HTERT RPE-1 (cell line): ENCODE measurements around the gene ZNFX1.

Experiments used
- in situ Hi-C: fragments of 300-500 bp; cut with MboI; formaldehyde crosslinking; loops from 4 replicates; pipeline ENCODE4 v1.14.3; 2020; ENCODE audit warnings: low sequenced_read_pairs

Gene ZNFX1

DNA sequence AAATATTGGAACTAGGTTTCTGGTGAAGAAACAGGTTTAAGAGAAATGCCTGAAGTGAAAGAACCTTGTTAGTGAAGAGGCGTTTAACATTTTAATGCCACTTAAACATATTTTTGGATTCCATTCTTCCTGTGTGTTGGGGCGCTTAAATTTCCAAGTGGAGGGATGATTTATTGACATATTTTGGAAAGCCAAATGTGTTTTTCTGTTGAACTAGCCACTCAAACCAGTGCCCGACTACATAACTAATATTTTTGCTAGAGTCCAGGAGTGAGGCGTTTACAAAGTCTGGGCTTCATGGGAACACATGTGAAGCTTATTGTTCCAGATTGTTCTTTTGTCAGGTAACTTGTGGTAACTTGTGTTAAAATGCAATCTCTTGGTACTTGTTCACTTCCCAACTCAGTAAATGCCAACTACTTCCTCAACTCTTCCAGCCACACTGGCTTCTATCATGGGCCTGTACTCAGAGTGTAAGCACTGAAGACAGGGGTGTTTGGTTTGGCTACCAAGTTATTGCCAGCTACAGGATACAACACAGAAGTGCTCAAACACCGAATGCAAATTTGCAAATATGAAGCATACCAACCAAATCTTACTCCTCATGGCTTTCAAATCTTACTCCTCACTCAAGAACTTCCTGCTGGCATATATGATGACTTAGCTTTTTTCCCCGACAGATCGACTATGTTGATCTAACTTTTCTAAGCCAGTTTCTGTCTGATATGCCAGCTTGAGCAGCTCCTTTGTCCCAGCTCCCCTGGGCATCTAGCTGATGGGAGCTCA is 2.0 kb upstream of the ZNFX1 start:
- in situ Hi-C loops = no loop called here

DNA sequence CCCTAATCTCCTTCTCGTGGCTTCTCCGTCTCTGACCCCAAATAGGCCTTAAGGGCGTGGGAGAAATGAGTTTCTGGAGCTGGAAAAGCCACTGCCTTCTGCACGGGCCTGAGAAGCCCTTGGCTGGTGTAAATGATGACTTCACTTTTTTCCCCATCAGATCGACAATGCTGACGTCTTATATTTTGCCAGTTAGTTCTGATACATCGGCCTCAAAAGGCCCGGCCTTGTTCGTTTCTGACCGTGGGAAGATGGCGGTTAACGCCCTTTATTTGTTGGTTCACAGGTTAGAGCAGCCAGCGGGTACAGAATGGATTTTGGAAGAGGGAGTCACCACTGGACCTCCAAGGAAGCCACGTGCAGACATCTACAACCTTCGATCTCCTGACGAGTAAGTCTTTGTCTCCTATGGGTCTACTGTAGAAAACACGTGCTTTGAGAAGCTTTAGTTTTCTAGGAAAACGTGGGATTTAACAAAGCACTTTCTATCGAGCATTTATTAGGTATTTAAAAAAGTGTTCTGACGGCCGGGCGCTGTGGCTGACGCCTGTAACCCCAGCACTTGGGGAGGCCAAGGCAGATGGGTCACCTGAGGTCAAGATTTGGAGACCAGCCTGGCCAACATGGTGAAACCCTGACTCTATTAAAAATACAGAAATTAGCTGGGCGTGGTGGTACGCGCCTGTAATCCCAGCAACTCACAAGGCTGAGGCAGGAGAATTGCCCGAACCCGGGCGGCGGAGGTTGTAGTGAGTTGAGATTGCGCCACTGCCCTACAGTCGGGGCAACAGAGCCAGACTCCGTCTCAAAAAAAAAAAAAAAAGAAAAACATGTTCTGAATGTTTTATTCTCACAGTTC is 1.2 kb upstream of the ZNFX1 start:
- in situ Hi-C loops = no loop called here

DNA sequence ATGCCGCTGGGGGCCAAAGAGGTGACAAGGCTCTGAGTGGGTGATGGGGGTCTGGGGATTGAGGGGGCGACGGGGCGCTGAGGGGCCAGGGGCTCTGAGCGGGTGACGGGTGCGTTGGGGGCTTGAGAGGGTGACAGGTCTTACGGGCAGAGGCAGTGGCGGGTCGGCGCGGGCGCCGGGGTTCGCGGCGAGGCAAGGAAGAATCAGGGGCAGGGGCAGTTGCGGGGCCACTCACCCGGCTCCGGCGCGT is 146 bp downstream of the ZNFX1 start:
- in situ Hi-C loops = no loop called here

DNA sequence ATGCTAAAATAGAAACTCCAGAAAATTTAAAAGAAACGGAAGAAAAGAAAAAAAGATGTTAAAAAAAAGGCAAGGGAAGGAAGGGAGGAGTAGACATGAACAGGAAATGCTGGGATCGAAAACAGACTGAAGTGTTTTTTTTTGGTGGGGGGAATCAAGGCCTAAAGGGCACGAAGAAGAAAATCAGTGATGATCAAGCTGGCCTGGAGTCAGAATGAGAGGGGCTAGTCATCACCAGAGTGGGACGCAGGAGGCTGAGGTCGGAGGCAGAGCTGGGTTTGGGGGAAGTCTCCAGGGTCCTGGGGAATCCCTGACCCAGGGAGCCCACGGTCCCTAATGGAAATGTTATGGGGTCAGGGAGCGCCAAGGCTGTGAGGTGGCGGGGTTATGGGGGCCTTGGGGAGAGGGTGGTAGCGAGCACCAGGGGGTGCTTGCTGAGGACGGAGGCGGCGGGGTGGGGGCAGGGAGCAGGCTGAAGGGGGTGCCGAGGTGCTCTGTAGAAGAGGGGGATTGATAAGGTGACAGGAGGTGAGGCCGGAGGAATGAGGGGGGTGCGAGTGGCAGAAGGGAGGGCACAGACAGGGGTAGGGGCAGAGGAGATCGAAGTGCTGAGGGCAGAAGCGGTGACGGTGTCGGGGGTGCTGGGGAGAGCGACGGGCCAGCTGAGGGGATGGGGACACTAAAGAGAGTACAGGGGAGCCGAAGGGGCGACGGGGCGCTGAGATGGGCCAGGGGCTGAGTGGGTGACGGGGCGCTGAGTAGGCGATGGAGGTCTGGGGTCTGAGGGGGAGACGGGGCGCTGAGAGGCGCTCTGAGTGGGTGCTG is 684 bp downstream of the ZNFX1 start:
- in situ Hi-C loops = no loop called here

DNA sequence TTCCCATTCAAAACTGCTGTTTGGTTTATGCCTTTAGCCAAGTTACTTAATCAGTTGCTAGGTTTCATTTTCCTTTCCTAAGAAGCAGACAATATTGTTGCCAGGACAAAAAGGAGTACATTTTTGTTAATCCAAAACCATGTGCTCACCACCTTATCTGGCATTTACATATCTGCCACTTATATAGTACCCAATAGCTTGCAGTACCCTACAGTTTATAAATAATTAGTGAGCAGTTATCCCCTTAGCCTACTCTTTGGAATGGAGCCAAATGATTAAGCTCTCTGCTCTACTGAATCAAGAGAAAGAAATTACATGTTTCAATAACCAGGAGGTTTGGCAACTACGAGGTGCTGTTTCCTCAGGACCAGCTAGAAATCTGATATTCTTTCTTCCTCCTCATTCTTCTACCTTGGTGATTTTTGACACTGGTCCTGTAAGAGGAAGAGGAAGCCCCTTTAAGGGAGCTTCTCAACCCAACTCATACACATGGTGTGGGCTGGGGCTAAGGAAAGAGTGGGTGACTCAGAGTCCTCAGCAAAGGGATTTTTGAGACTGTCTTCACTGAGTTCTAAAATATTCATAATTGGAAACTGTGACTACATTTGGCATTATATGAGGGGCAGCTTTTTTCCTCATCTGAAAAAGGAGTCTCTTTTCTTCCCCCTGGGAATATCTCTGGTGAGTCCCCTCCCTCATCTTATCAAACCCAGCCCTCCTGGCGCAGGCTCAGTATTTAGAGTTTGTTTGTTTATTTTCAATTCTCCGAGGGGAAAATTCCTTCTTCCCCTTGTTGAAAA is 1.5 kb downstream of the ZNFX1 start:
- in situ Hi-C loops = no loop called here

DNA sequence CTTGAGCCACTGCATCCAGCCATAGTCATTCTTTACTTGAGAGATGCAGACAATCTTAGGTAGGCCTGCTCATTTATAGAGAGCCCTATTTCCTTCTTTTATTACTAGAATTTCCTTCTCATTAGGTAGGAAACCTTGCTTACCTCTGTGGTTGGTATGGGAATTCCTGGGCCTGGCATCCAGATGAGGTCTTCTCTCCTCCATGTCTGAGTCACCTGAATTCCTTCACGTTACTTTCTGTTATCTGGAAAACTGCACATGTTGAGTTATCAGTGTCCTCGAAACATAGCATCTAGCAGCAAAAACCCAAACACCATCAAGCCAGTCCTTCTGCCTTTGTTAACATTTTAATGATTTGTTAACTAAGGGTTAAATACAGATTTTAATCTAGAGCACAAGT is 2.2 kb downstream of the ZNFX1 start:
- in situ Hi-C loops = no loop called here

DNA sequence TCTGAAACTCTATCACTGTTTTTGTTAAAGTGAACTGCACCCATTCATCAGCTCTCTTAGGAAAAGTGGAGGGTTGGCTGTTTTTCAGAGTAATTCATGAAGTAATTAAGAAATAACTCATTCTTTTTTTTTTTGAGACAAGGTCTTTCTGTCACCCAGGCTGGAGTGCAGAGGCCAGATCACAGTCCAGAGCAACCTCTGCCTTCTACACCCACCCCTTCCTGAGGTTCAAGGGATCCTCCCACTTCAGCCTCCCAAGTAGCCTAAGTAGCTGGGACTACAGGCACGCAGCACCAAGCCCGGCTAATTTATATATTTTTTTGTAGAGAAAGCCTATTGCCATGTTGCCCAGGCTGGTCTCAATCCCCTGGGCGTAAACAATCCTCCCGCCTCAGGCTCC is 2.6 kb downstream of the ZNFX1 start:
- in situ Hi-C loops = no loop called here

DNA sequence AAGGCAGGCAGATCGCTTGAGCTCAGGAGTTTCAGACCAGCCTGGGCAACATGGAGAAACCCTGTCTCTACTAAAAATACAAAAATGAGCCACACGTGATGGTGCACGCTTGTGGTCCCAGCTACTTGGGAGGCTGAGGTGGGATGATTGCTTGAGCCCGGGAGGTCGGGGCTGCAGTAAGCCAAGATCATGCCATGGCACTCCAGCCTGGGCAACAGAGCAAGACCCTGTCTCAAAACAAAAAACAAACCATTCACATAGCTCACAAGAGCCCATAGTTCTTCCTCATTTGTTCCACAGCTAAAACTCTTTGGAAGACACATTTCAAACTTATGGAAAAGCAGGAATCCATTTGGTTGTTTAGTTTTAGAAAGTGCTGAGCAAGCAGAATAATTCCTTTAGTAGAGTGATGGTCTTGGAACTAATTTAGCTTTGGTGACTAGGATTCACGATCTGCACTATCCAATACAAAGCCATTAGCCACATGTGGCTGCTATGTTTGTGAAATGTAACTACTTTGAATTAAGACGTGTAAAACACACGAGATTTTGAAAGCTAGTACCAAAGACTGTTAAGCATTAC is 4.1 kb downstream of the ZNFX1 start:
- in situ Hi-C loops = no loop called here

DNA sequence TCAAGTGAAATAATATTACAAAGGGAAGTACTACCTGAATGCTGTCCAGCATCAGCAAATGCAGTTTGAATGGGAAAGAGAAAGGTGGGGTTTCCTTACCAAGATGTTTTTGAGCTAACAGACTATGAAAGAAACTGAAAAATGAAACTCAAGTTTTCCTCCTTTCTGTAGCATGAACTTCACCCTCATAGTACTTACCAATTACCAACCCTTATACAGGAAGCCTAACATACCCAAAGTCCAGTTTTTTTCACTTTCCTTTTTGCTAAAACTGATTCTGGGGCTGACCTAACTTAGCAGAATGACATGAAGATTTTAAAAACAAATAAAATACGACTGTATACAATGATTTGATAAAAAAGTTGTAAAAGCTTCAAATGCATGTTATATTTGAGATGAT is 5.2 kb downstream of the ZNFX1 start:
- in situ Hi-C loops = no loop called here

DNA sequence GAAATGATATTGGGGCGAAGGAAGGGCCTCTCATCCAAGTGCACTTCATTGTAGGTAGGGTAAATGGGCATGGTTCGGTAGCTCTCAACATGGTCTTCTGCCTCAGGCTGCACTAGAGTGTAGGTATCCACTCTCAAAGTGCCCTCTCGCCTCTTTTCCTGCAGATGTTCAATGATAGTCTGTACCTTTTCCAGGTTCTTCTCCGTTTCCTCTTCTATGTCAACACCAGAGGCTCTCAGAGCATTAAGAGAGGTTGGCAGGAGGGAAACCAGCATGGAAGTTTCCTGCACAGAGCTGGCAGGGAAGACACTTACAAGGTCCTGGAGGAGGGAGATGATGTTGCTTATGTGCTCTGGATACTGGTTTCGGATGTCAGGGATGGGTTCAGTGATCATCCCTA is 7.1 kb downstream of the ZNFX1 start:
- in situ Hi-C loops = no loop called here

DNA sequence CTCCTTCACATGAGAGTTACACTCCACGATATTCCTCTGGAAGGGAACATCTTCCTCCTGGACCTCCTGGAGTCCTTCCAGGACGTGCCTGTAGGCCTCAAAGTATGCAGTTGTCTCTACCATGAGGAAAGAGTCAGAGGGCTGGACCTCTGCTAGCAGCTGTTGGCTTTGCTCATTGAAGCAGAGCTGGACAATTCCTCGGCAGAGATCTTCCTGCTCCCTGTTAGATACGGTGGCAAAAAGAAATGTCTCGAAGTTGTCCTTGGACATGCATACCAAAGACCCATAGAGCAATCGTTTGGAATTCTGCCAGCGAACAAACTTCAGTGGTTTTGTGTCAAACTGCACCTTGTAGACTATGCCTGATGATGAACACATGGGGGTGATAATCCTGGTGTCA is 7.7 kb downstream of the ZNFX1 start:
- in situ Hi-C loops = no loop called here

DNA sequence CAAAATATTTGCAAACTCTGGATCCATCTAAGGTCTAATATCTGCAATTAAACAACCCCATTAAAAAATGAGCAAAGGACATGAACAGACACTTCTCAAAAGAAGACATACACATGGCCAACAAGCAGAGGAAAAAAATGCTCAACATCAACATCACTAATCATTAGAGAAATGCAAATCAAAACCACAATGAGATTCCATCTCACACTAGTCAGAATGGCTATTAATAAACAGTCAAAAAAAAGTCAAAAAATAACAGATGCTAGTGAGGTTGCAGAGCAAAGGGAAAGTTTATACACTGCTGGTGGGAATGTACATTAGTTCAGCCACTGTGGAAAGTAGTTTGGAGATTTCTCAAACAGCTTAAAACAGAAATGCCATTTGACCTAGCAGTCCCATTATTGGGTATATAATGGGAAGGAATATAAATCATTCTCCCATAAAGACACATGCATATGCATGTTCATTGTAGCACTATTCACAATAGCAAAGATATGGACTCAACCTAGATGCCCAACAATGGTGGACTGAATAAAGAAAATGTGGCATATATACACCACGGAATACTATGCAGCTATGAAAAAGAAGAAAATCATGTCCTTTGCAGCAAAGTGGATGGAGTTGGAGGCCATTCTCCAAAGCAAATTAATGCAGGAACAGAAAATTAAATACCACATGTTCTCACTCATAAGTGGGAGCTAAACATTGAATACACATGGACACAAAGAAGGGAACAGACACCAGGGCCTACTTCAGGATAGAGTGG is 9.1 kb downstream of the ZNFX1 start:
- in situ Hi-C loops = no loop called here

DNA sequence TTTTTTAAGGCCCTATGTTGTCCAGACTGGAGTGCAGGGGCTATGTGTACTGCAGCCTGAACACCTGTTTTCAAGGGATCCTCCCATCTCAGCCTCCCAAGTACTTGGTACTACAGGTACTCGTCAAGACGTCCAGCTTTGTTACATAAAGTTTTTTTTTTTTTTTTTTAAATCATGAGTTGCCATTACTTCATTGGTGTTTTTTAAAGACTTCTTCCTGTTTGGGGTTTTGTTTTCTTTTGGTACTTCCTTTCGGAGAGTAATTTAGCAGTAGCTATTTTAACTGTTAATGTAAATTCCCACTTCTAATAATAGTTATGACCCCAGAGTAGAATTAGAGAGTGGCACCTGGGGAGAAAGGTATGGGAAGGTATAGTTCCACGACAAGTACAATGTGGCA is 10.5 kb downstream of the ZNFX1 start:
- in situ Hi-C loops = no loop called here

DNA sequence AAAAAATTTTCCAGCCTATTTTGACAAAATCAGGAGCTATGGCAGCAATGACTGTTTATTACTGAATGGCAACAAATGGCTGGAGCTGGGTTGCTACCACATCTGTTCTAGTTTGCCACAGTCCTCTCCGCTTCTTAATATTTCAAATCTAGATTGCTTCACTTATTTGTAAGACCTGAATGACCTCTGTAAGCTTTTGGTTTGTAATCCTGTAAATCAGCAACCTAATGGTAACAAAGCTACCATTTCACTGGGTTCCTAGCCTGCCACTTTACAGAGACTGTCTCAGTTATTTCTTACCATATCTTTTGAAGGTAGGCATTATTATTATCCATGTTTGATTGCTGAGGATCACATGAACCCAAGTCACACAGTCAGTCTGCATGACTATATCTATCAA is 15.4 kb downstream of the ZNFX1 start:
- in situ Hi-C loops = no loop called here

DNA sequence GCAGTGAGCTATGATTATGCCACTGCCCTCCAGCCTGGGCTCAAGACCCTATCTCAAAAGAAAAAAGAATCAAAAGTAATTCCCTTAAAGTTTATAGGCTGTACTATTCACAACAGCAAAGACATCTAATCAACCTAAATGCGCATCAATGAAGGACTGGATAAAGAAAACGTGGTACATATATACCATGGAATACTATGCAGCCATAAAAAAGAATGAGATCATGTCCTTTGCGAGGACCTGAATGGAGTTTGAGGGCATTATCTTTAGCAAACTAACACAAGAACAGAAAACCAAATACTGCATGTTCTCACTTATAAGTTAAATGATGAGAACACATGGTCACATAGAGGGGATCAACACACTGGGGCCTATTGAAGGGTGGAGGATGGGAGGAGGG is 16.7 kb downstream of the ZNFX1 start:
- in situ Hi-C loops = no loop called here

DNA sequence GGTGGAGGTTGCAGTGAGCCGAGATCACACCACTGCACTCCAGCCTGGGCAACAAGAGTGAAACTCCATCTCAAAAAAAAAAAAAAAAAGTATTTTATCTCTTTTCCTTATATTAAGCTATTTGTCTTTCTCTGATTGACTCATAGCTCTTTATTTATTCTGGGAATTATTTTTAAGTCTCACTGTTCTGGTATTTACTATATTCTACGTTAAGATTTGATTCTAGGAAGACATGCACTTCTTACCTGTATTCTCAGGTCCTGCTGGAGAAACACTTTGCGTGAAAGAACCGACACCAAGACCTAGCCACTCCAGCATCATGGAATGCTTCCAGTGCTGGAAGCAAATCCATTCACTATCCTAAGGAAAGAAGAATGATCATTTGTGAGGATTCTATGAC is 17.6 kb downstream of the ZNFX1 start:
- in situ Hi-C loops = no loop called here

DNA sequence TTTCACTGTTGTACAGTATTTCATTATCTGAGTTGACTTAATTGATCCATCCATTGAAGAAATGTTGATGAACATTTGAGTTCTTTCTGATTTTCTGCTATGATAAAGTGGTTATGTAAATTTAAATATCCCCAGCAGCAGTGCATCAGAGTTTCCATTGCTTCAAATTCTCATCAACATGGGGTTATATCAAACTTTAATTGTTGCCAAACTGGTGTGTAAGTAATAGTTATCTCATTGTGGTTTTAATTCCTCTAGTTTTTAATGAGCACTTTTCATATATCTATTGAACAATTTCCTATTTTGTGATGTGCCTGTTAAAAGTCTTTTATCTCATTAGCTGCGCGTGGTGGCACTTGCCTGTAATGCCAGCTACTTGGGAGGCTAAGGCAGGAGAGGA is 18.1 kb downstream of the ZNFX1 start:
- in situ Hi-C loops = no loop called here

DNA sequence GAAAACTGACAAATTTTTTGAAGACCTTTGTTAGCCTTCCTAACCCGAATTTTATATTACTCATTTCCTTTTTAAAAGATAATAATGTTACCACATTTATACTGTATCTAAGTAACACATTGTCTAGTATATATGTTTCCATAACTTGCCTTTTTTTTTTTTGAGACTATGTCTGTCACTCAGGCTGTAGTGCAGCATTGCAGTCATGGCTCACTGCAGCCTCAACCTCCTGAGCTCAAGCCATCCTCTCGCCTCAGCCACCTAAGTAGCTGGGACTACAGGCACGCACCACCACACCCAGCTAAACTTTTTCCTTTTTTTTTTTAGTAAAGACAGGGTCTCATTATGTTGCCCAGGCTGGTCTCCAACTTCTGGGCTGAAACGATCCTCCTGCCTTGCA is 18.6 kb downstream of the ZNFX1 start:
- in situ Hi-C loops = no loop called here

DNA sequence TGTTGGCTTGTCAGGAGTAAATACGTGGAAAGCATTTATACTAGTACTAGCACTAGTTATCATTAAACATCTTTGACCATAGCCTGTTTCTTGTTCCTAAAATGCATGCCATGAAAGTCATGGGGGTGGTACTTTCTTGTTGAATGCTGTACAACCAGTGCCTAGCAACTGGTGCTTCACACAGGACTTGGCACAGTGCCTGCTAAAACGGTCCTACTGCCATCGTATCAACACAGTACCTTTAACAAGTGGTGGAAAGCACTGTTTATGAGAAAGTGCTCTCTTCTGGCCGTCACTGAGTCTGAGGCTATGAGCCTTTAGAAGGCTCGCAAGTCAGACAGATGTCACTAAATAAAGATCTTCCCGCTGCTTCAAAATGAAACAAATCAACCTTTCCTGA is 21.6 kb downstream of the ZNFX1 start:
- in situ Hi-C loops = no loop called here
